GM18519 (cell line): Measurements from ENCODE around the gene TSFM.
A peak's percentile ranks its signal among the peaks of the same experiment; 100 is the strongest.

Experiments used
- ATAC-seq: cut with Tn5 transposase; IDR thresholded peaks from one replicate; pipeline ENCODE4 v1.9.1; 2021; ENCODE audit warnings: mild to moderate bottlenecking, moderate library complexity; ENCODE audit not compliant: unreplicated experiment, low FRiP score

TSFM gene

GRCh38 chr12:57782608-57783465, at the start of gene TSFM:
Gene TSFM (plus strand): TSS chr12:57782787. CDS start chr12:57782802, 15 bp downstream.
- ATAC-seq = peak; percentile 49

GRCh38 chr12:57733928-57734327, 48.7 kb upstream of the TSFM start:
- ATAC-seq = no peak

GRCh38 chr12:57734591-57734990, 48.0 kb upstream of the TSFM start:
- ATAC-seq = no peak

- no peak for ATAC-seq
These were observed 47.3 kb upstream of the TSFM start for GRCh38 chr12:57735198-57735855.

- no peak for ATAC-seq
These were observed 46.4 kb upstream of the TSFM start for GRCh38 chr12:57735952-57736740.

- ATAC-seq = no peak
These were observed 45.7 kb upstream of the TSFM start for GRCh38 chr12:57736741-57737466.

- no peak for ATAC-seq
These were observed 44.8 kb upstream of the TSFM start for GRCh38 chr12:57737467-57738460.

- ATAC-seq = no peak
These were observed 43.8 kb upstream of the TSFM start, which contains the start of gene AGAP2 for GRCh38 chr12:57738661-57739237. Gene AGAP2 (minus strand): TSS chr12:57738742. CDS start chr12:57738246, 496 bp downstream.

GRCh38 chr12:57739387-57739786, 43.2 kb upstream of the TSFM start:
- ATAC-seq = no peak

- ATAC-seq = no peak
These were observed 42.6 kb upstream of the TSFM start for GRCh38 chr12:57739914-57740538.

- peak; percentile 43 for ATAC-seq
These were observed 41.8 kb upstream of the TSFM start for GRCh38 chr12:57740656-57741412.

GRCh38 chr12:57741413-57741789, 41.2 kb upstream of the TSFM start:
- no peak for ATAC-seq

GRCh38 chr12:57741844-57742738, 40.5 kb upstream of the TSFM start:
- ATAC-seq = peak; percentile 52

- ATAC-seq = no peak
These were observed 38.8 kb upstream of the TSFM start for GRCh38 chr12:57743769-57744168.

GRCh38 chr12:57744194-57744776, 38.3 kb upstream of the TSFM start:
- ATAC-seq = peak; percentile 13

- ATAC-seq = peak; percentile 72
These were observed 37.7 kb upstream of the TSFM start, which contains the start of gene TSPAN31 for GRCh38 chr12:57744777-57745484. Gene TSPAN31 (plus strand): TSS chr12:57745039. CDS start chr12:57745155, 116 bp downstream.
